HTERT RPE-1 (cell line): Measurements from ENCODE around the gene MYCBP.
"Not testable (repeated sequence)": the region's sequence is repeated elsewhere in the genome, so short reads cannot be mapped to it uniquely, and the experiment has no call there.

Experiments
- in situ Hi-C: fragments of 300-500 bp; cut with MboI; formaldehyde crosslinking; loops from 4 replicates; pipeline ENCODE4 v1.14.3; 2020; ENCODE audit warnings: low sequenced_read_pairs

Gene MYCBP

GRCh38 chr1:38870996-38871395 is 2.2 kb downstream of the MYCBP start:
- in situ Hi-C loops, result no loop called here

GRCh38 chr1:38867208-38867607 is 5.9 kb downstream of the MYCBP start:
- in situ Hi-C loops, result no loop called here

- in situ Hi-C loops, result no loop called here
Observed at GRCh38 chr1:38865112-38865715, 7.9 kb downstream of the MYCBP start.

- in situ Hi-C loops, result no loop called here
Observed at GRCh38 chr1:38860454-38860795, 12.7 kb downstream of the MYCBP start.

- in situ Hi-C loops, result no loop called here
Observed at GRCh38 chr1:38859561-38860453, 13.3 kb downstream of the MYCBP start, which contains the start of gene RRAGC. Gene RRAGC (minus strand): TSS chr1:38859772. CDS start chr1:38859646, 126 bp downstream.

GRCh38 chr1:38858833-38859560 is 14.2 kb downstream of the MYCBP start:
- in situ Hi-C loops, result no loop called here

- in situ Hi-C loops, result no loop called here
Observed at GRCh38 chr1:38852780-38853179, 20.4 kb downstream of the MYCBP start.

GRCh38 chr1:38848071-38848470 is 25.1 kb downstream of the MYCBP start:
- in situ Hi-C loops, result no loop called here

GRCh38 chr1:38846210-38846609 is 26.9 kb downstream of the MYCBP start:
- in situ Hi-C loops, result no loop called here

GRCh38 chr1:38845088-38845487 is 28.1 kb downstream of the MYCBP start:
- in situ Hi-C loops, result not testable (repeated sequence)

- in situ Hi-C loops, result no loop called here
Observed at GRCh38 chr1:38840281-38840680, 32.9 kb downstream of the MYCBP start.

- in situ Hi-C loops, result no loop called here
Observed at GRCh38 chr1:38839363-38839762, 33.8 kb downstream of the MYCBP start.

GRCh38 chr1:38836316-38836715 is 36.8 kb downstream of the MYCBP start:
- in situ Hi-C loops, result not testable (repeated sequence)

GRCh38 chr1:38834937-38835827 is 38.0 kb downstream of the MYCBP start:
- in situ Hi-C loops, result no loop called here

- in situ Hi-C loops, result no loop called here
Observed at GRCh38 chr1:38834221-38834782, 38.8 kb downstream of the MYCBP start.

- in situ Hi-C loops, result no loop called here
Observed at GRCh38 chr1:38833146-38833545, 40.0 kb downstream of the MYCBP start.

GRCh38 chr1:38832370-38832734 is 40.8 kb downstream of the MYCBP start:
- in situ Hi-C loops, result no loop called here

GRCh38 chr1:38831731-38832369 is 41.3 kb downstream of the MYCBP start:
- in situ Hi-C loops, result no loop called here

GRCh38 chr1:38829368-38829767 is 43.8 kb downstream of the MYCBP start:
- in situ Hi-C loops, result no loop called here

- in situ Hi-C loops, result no loop called here
Observed at GRCh38 chr1:38827318-38827717, 45.8 kb downstream of the MYCBP start.
